Renal cortex interstitium (tissue), 11 donors: ENCODE data around the gene ARHGAP25. TPM values are rescaled to one million over a fixed set of nuclear protein-coding genes. Genes with fewer than 3 reads are reported as not detected.

ENCODE experiments used
- DNase-seq, 11 donors: peaks; one replicate each; pipeline ENCODE4 v3.0.0-alpha.2; 2013; ENCODE audit warnings: low read depth in 9 of 11, low spot score in 4 of 11; ENCODE audit errors: extremely low read depth in 1 of 11
- polyA plus RNA-seq, 3 donors: library from polyadenylated mRNA; unstranded; fragments of 120-200 nt; gene quantifications; one replicate each; pipeline ENCODE4 v1.2.1, GENCODE V29; 2013; ENCODE audit not compliant: insufficient read length in 3 of 3

Gene ARHGAP25
- polyA plus RNA-seq, 3 donors: 5.9 to 8.5 (median 8.3) TPM

- no peak for DNase-seq
Observed at GRCh38 chr2:68757081-68757480, 22.5 kb downstream of the ARHGAP25 start.

GRCh38 chr2:68762100-68762499 is 27.5 kb downstream of the ARHGAP25 start:
- DNase-seq: no peak

- no peak for DNase-seq
Observed at GRCh38 chr2:68762665-68763064, 28.1 kb downstream of the ARHGAP25 start.

DNA sequence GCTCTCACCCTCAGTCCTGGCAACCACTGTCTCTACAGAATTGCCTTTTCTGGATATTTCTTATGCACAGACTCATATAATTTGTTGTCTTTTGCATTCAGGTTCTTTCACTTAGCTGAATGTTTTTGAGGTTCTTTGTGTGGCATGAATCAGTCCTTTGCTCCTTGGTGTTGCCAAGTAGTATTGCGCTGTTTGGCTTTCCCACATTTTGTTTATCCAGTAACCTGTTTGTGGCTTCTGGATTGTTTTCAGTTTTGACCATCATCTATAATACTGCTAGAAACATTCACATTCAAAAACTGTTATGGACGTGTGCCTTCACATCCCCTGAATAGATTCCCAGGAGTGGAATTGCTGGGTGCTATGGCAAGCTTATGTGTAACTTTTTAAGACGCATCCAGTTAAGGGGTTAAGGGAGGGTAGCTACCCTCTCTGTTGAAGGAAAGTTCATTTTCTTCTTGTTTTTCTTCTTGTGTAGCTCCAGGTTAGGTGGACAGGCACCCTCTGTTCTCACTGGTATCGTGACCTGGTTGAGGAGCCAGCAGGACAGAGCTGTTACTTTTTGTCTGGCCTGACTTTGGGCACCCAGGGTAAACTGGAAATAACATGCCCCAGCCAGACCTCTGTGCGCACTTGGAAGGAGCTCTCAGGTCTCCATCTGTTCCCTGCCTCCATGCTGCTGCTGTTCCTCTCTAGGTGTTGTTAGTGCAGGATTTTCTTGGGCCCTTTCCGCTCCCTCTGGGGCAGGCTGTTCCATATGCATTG is 29.6 kb downstream of the ARHGAP25 start:
- DNase-seq: no peak

DNA sequence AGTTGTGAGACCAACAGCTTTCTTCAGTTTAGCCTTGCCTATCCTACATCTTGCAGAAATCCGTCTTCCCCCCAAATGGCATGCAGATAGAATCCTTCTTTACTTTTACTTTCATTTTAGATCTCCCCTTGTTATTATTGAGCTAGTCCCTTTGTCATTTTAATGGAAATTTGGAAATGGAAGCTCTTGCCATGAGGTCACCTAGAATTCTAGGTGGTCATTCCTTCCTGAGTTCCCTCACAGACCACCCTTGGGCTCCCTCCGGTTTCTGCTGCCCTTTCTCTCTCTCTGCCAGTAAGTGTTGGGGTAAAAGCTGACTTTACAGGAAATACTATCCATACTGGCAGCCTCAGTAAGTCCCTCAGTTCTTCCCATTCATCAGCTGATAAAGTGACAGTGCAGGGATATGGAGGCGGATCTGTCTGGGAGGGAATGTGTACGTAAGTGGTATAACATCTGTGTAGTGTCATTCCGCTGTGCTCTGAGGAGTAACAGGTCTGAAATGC is 30.2 kb downstream of the ARHGAP25 start:
- no peak for DNase-seq

GRCh38 chr2:68765739-68766375 is 31.2 kb downstream of the ARHGAP25 start:
- DNase-seq: no peak

GRCh38 chr2:68766376-68766845 is 31.8 kb downstream of the ARHGAP25 start:
- no peak for DNase-seq

GRCh38 chr2:68767031-68767961 is 32.7 kb downstream of the ARHGAP25 start:
- DNase-seq: no peak

GRCh38 chr2:68767996-68768395 is 33.4 kb downstream of the ARHGAP25 start:
- no peak for DNase-seq

GRCh38 chr2:68768461-68768860 is 33.9 kb downstream of the ARHGAP25 start:
- no peak for DNase-seq

GRCh38 chr2:68768951-68769350 is 34.3 kb downstream of the ARHGAP25 start:
- DNase-seq: no peak

GRCh38 chr2:68769586-68770270 is 35.1 kb downstream of the ARHGAP25 start:
- no peak for DNase-seq

GRCh38 chr2:68770271-68771111 is 35.9 kb downstream of the ARHGAP25 start:
- DNase-seq: no peak

- DNase-seq: no peak
Observed at GRCh38 chr2:68771211-68771751, 36.7 kb downstream of the ARHGAP25 start.

DNA sequence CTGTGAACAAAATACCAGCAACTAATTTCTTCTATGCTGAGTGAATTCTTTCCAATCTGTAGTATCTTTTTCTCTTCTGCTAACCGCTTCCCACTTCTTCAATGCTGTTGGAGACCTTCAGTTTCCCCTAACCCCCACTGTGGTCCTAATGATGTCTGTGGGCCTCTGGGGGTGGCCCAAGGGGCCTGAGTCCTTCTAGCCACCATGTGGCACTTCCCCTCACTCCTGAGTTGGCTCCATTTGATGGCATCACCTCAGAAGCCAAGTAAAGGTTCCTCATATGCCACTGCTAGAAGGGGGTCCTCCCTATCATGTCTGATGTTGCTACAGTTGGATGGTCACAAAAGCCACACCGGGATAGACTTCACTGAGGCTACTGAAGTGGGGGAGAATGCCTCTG is 37.5 kb downstream of the ARHGAP25 start:
- no peak for DNase-seq

DNA sequence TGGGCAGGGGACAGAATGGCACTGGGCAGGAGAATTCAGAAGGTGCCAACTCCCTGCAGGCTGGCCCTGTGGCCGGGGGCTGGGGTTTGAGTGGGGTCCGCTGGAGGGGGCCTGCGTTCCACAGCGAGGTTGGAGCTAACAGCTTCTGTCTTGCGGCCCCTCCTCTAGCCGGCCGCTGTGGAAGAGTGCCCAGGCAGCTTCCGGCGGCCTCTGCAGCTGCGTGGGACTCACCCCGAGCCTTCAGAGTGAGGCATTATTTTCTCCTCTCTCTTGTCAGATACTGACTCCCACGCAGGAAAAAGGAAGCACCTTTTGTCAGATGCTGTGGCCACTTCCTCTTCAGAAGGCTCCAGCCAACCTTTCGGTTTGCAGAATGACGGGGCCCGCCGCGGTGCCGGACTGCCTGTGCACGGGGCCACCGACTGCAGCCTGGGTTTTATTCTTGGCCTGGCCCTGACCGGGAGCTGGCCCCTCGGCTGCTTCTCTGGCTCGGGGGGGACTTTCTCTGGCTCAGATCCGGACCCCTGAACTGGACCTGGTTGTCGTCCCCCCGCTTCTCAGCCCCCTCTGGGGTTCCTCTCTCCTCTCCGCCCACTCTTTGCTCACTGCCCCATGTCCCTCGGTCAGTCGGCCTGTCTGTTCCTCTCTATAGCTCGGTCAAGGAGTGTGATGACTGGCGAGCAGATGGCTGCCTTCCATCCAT is 40.1 kb downstream of the ARHGAP25 start:
- peak in 10 of 11 donors; percentile 33 to 62 (median 47) for DNase-seq

GRCh38 chr2:68775272-68775842 is 40.7 kb downstream of the ARHGAP25 start:
- DNase-seq: no peak
